ENCODE measurements around the gene NAA38. TPM values are rescaled to one million over a fixed set of nuclear protein-coding genes. Genes with fewer than 3 reads are reported as not detected.

NAA38 gene
- total RNA-seq, 1 experiment from 2014 or later: 50.2 TPM

GRCh38 chr17:7852919-7853690 is 4.3 kb downstream of the NAA38 start:
- no peak overlapping the region for H2BK20ac ChIP-seq (ENCODE audit: low read depth, low read length, poor library complexity, severe bottlenecking)
- H3K14ac ChIP-seq (ENCODE audit: insufficient read depth, low read length): no peak overlapping the region
- peaks cover 18% of the 10 kb centered on the region for H3K27me3 Mint-ChIP-seq (ENCODE audit: low read depth)
- H4K91ac ChIP-seq (ENCODE audit: insufficient read length, low read depth, low read length): no peak overlapping the region
- H3K9me3 ChIP-seq (ENCODE audit: control insufficient read depth, low read depth, low read length): no peaks in the 10 kb centered on the region
- H3K23ac ChIP-seq (ENCODE audit: insufficient read length, low read depth, low read length): no peak overlapping the region
- peaks cover 30% of the 10 kb centered on the region; the same call in 1 of the 2 replicates for H3K27me3 ChIP-seq (ENCODE audit: insufficient read depth, low read length)
- peak; percentile 72 for DNase-seq
- 0 out of 5 replicates have a peak, but pooled peaks cover 0 to 3% of the 10 kb centered on the region in 2 experiments for H3K9me3 Mint-ChIP-seq
- H3K4me1 ChIP-seq (ENCODE audit: insufficient read depth, low read length): no peaks in the 10 kb centered on the region; the same call in 1 of the 2 replicates
- no peak overlapping the region for H2BK5ac ChIP-seq (ENCODE audit: insufficient read length, low read length)
- H3K36me3 Mint-ChIP-seq (ENCODE audit: insufficient read depth in 1 of 3, low read depth in 3 of 3): peaks cover 0 to 38% (median 24%) of the 10 kb centered on the region in 3 experiments; a peak in 4 of 7 replicates
- no peak overlapping the region for H3K9ac ChIP-seq (ENCODE audit: extremely low read depth, insufficient read length, low read length)
- TF ChIP-seq, protein P1, sequence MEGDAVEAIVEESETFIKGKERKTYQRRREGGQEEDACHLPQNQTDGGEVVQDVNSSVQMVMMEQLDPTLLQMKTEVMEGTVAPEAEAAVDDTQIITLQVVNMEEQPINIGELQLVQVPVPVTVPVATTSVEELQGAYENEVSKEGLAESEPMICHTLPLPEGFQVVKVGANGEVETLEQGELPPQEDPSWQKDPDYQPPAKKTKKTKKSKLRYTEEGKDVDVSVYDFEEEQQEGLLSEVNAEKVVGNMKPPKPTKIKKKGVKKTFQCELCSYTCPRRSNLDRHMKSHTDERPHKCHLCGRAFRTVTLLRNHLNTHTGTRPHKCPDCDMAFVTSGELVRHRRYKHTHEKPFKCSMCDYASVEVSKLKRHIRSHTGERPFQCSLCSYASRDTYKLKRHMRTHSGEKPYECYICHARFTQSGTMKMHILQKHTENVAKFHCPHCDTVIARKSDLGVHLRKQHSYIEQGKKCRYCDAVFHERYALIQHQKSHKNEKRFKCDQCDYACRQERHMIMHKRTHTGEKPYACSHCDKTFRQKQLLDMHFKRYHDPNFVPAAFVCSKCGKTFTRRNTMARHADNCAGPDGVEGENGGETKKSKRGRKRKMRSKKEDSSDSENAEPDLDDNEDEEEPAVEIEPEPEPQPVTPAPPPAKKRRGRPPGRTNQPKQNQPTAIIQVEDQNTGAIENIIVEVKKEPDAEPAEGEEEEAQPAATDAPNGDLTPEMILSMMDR (conservative IDR thresholded peaks at IDR 0.05): no peak
- H3K4ac ChIP-seq (ENCODE audit: low read depth, low read length): no peak overlapping the region
- no peak overlapping the region for H2BK15ac ChIP-seq (ENCODE audit: low read depth, low read length)
- H3K56ac ChIP-seq (ENCODE audit: insufficient read length, low read depth, low read length): no peak overlapping the region
- H4K20me1 ChIP-seq (ENCODE audit: control insufficient read depth, insufficient read depth, insufficient read length): no peaks in the 10 kb centered on the region
- no peak overlapping the region for H4K5ac ChIP-seq (ENCODE audit: insufficient read length, low read depth, low read length)
- H3K27ac Mint-ChIP-seq: no peak overlapping the region
- no peaks in the 10 kb centered on the region for H3K79me2 ChIP-seq (ENCODE audit: insufficient read depth, low read length)
- no peak overlapping the region for H2BK12ac ChIP-seq (ENCODE audit: insufficient read length, low read depth, low read length)
- peaks cover 16 to 31% of the 10 kb centered on the region in 2 experiments for H3K4me1 Mint-ChIP-seq
- WGBS (ENCODE audit: extremely low coverage, insufficient read length, low lambda C conversion rate): no CpG with 5 or more reads among the region's 51 CpGs
- H3K4me2 ChIP-seq (ENCODE audit: insufficient read depth, insufficient read length, low read length): peak overlapping the region; percentile 35
- no peak overlapping the region for H3T11ph ChIP-seq (ENCODE audit: low read length)
- no peak overlapping the region for H2BK120ac ChIP-seq (ENCODE audit: low read depth, low read length, poor library complexity, severe bottlenecking)
- no peak overlapping the region for H2AK5ac ChIP-seq (ENCODE audit: insufficient read length, low read length)
- no peak overlapping the region for H3K27ac ChIP-seq (ENCODE audit: insufficient read length, low read depth, low read length)
- no peaks in the 10 kb centered on the region for H3K79me1 ChIP-seq (ENCODE audit: insufficient read depth, low read depth, low read length, poor library complexity, severe bottlenecking)
- no peak overlapping the region for H4K8ac ChIP-seq (replicated peaks; ENCODE audit: insufficient read length, low read depth, low read length)
- no peak overlapping the region for H3K18ac ChIP-seq (ENCODE audit: insufficient read length, low read depth, low read length)
- no peak overlapping the region for H2AFZ ChIP-seq (ENCODE audit: low read length)
- H3K23me2 ChIP-seq (ENCODE audit: insufficient read length, low read depth, low read length, poor library complexity, severe bottlenecking): peaks cover 30% of the 10 kb centered on the region
- H3K4me3 Mint-ChIP-seq: peak overlapping the region in 1 of 2 experiments; percentile 40; a peak in 1 of 5 replicates

Measured in H9 (cell line).